ENCODE measurements around the gene CAPS2.
"Not testable (repeated sequence)": the region's sequence is repeated elsewhere in the genome, so short reads cannot be mapped to it uniquely, and the experiment has no call there.

Gene CAPS2

GRCh38 chr12:75329918-75330826, at the start of gene CAPS2:
TSS of gene CAPS2 (minus strand) at chr12:75330324. CDS start at chr12:75326498, 3,826 bp downstream.
- Mint-ChIP-seq H3K27ac (peak within 1 kb of the TSS; percentile 58), H3K9me3 (no peaks in the 10 kb centered on the region), H3K36me3 (ENCODE audit: low read depth) (no peaks in the 10 kb centered on the region), H3K4me1 (ENCODE audit: low read depth) (peaks cover 20% of the 10 kb centered on the region), H3K4me3 (peak within 1 kb of the TSS; percentile 84), H3K27me3 (peaks cover 53% of the 10 kb centered on the region)

- H3K27me3 Mint-ChIP-seq: no peaks in the 10 kb centered on the region
- H3K4me1 Mint-ChIP-seq (ENCODE audit: low read depth): no peaks in the 10 kb centered on the region
- H3K4me3 Mint-ChIP-seq: no peak overlapping the region
- no peaks in the 10 kb centered on the region for H3K9me3 Mint-ChIP-seq
- H3K27ac Mint-ChIP-seq: no peak overlapping the region
- H3K36me3 Mint-ChIP-seq (ENCODE audit: low read depth): no peaks in the 10 kb centered on the region
Observed at GRCh38 chr12:75378354-75378753, 48.2 kb upstream of the CAPS2 start.

- no peak overlapping the region for H3K27ac Mint-ChIP-seq
Observed at GRCh38 chr12:75374971-75375370, 44.8 kb upstream of the CAPS2 start.

GRCh38 chr12:75366629-75367028, 36.5 kb upstream of the CAPS2 start:
- no peak overlapping the region for H3K4me3 Mint-ChIP-seq
- H3K27me3 Mint-ChIP-seq: no peaks in the 10 kb centered on the region
- H3K4me1 Mint-ChIP-seq (ENCODE audit: low read depth): peaks cover 12% of the 10 kb centered on the region
- H3K9me3 Mint-ChIP-seq: no peaks in the 10 kb centered on the region
- H3K27ac Mint-ChIP-seq: no peak overlapping the region
- H3K36me3 Mint-ChIP-seq (ENCODE audit: low read depth): no peaks in the 10 kb centered on the region

More at GRCh38 chr12:75374971-75375370, 44.8 kb upstream of the CAPS2 start:
- Mint-ChIP-seq H3K36me3 (ENCODE audit: low read depth) (no peaks in the 10 kb centered on the region), H3K4me3 (no peak overlapping the region), H3K27me3 (no peaks in the 10 kb centered on the region), H3K4me1 (ENCODE audit: low read depth) (no peaks in the 10 kb centered on the region), H3K9me3 (no peaks in the 10 kb centered on the region)

GRCh38 chr12:75364919-75365318, 34.8 kb upstream of the CAPS2 start:
- no peak overlapping the region for H3K4me3 Mint-ChIP-seq
- no peak overlapping the region for H3K27ac Mint-ChIP-seq
- no peaks in the 10 kb centered on the region for H3K36me3 Mint-ChIP-seq (ENCODE audit: low read depth)
- peaks cover 4% of the 10 kb centered on the region for H3K9me3 Mint-ChIP-seq
- H3K27me3 Mint-ChIP-seq: no peaks in the 10 kb centered on the region
- H3K4me1 Mint-ChIP-seq (ENCODE audit: low read depth): peaks cover 24% of the 10 kb centered on the region

GRCh38 chr12:75361408-75361807, 31.3 kb upstream of the CAPS2 start:
- Mint-ChIP-seq H3K36me3 (ENCODE audit: low read depth) (no peaks in the 10 kb centered on the region), H3K4me1 (ENCODE audit: low read depth) (peaks cover 18% of the 10 kb centered on the region), H3K9me3 (peaks cover 4% of the 10 kb centered on the region), H3K4me3 (no peak overlapping the region), H3K27me3 (no peaks in the 10 kb centered on the region), H3K27ac (peak overlapping the region; percentile 16)

GRCh38 chr12:75360920-75361319, 30.8 kb upstream of the CAPS2 start:
- Mint-ChIP-seq H3K36me3 (ENCODE audit: low read depth) (no peaks in the 10 kb centered on the region), H3K27ac (peak overlapping the region; percentile 16), H3K9me3 (peaks cover 4% of the 10 kb centered on the region), H3K4me3 (no peak overlapping the region), H3K27me3 (no peaks in the 10 kb centered on the region), H3K4me1 (ENCODE audit: low read depth) (peaks cover 13% of the 10 kb centered on the region)

GRCh38 chr12:75354011-75354410, 23.9 kb upstream of the CAPS2 start:
- Mint-ChIP-seq H3K9me3 (peaks cover 22% of the 10 kb centered on the region), H3K36me3 (ENCODE audit: low read depth) (peaks cover 5% of the 10 kb centered on the region), H3K27ac (no peak overlapping the region), H3K27me3 (no peaks in the 10 kb centered on the region), H3K4me1 (ENCODE audit: low read depth) (peaks cover 5% of the 10 kb centered on the region), H3K4me3 (no peak overlapping the region)

- H3K4me3 Mint-ChIP-seq: no peak overlapping the region
- peaks cover 5% of the 10 kb centered on the region for H3K36me3 Mint-ChIP-seq (ENCODE audit: low read depth)
- H3K9me3 Mint-ChIP-seq: peaks cover 22% of the 10 kb centered on the region
- peaks cover 18% of the 10 kb centered on the region for H3K4me1 Mint-ChIP-seq (ENCODE audit: low read depth)
- no peaks in the 10 kb centered on the region for H3K27me3 Mint-ChIP-seq
- H3K27ac Mint-ChIP-seq: no peak overlapping the region
Observed at GRCh38 chr12:75350413-75350812, 20.3 kb upstream of the CAPS2 start.

GRCh38 chr12:75349946-75350345, 19.8 kb upstream of the CAPS2 start:
- Mint-ChIP-seq H3K27me3 (no peaks in the 10 kb centered on the region), H3K4me1 (ENCODE audit: low read depth) (peaks cover 19% of the 10 kb centered on the region), H3K4me3 (no peak overlapping the region), H3K9me3 (peaks cover 18% of the 10 kb centered on the region), H3K36me3 (ENCODE audit: low read depth) (peaks cover under 1% of the 10 kb centered on the region), H3K27ac (no peak overlapping the region)

GRCh38 chr12:75346215-75346614, 16.1 kb upstream of the CAPS2 start:
- peaks cover 19% of the 10 kb centered on the region for H3K4me1 Mint-ChIP-seq (ENCODE audit: low read depth)
- H3K36me3 Mint-ChIP-seq (ENCODE audit: low read depth); H3K27me3 Mint-ChIP-seq; H3K9me3 Mint-ChIP-seq; H3K4me3 Mint-ChIP-seq; H3K27ac Mint-ChIP-seq: not testable (repeated sequence)

GRCh38 chr12:75345531-75345930, 15.4 kb upstream of the CAPS2 start:
- H3K9me3 Mint-ChIP-seq: no peaks in the 10 kb centered on the region
- no peak overlapping the region for H3K4me3 Mint-ChIP-seq

GRCh38 chr12:75341873-75342272, 11.7 kb upstream of the CAPS2 start:
- Mint-ChIP-seq H3K27me3 (peaks cover 9% of the 10 kb centered on the region), H3K4me3 (no peak overlapping the region), H3K27ac (no peak overlapping the region), H3K4me1 (ENCODE audit: low read depth) (peaks cover 25% of the 10 kb centered on the region), H3K9me3 (no peaks in the 10 kb centered on the region), H3K36me3 (ENCODE audit: low read depth) (no peaks in the 10 kb centered on the region)

More at GRCh38 chr12:75345531-75345930, 15.4 kb upstream of the CAPS2 start:
- H3K27ac Mint-ChIP-seq: no peak overlapping the region
- peaks cover 17% of the 10 kb centered on the region for H3K4me1 Mint-ChIP-seq (ENCODE audit: low read depth)
- no peaks in the 10 kb centered on the region for H3K36me3 Mint-ChIP-seq (ENCODE audit: low read depth)
- peaks cover 4% of the 10 kb centered on the region for H3K27me3 Mint-ChIP-seq

GRCh38 chr12:75337905-75338304, 7.8 kb upstream of the CAPS2 start:
- H3K36me3 Mint-ChIP-seq (ENCODE audit: low read depth): no peaks in the 10 kb centered on the region
- no peak overlapping the region for H3K27ac Mint-ChIP-seq
- no peak overlapping the region for H3K4me3 Mint-ChIP-seq
- H3K9me3 Mint-ChIP-seq: no peaks in the 10 kb centered on the region
- H3K4me1 Mint-ChIP-seq (ENCODE audit: low read depth): peaks cover 19% of the 10 kb centered on the region
- peaks cover 31% of the 10 kb centered on the region for H3K27me3 Mint-ChIP-seq

- Mint-ChIP-seq H3K4me3 (peak within 1 kb of the TSS; percentile 79), H3K9me3 (no peaks in the 10 kb centered on the region), H3K27me3 (peaks cover 49% of the 10 kb centered on the region), H3K4me1 (ENCODE audit: low read depth) (peaks cover 27% of the 10 kb centered on the region), H3K27ac (no peak within 1 kb of the TSS), H3K36me3 (ENCODE audit: low read depth) (no peaks in the 10 kb centered on the region)
Observed at GRCh38 chr12:75334384-75335030, 4.4 kb upstream of the CAPS2 start, which contains the start of gene GLIPR1L1. TSS of gene GLIPR1L1 (plus strand) at chr12:75334670. CDS start at chr12:75334729, 59 bp downstream.

Measured in stimulated activated naive CD8-positive, alpha-beta T cell treated with anti-CD3 and anti-CD28 coated beads, Interleukin-15, Interleukin-2, amounts not matched to agents 100 ng/mL and 50 ng/mL, for 24 hours (primary cell).